T-helper 2 cell treated with Interferon-gamma antibody and Interleukin-4, amounts not matched to agents 100 ng/mL and 5 ng/mL, for 36 hours (primary cell): ENCODE measurements around the gene VAPB. TPM values are rescaled to one million over a fixed set of nuclear protein-coding genes. Genes with fewer than 3 reads are reported as not detected.

Source experiments
- intact Hi-C: fragments of 100-400 bp; cut with micrococcal nuclease; formaldehyde crosslinking; loops from one replicate; pipeline ENCODE4 v1.15.1; 2023
- total RNA-seq: library from RNA; stranded (reverse); gene quantifications from 2 replicates; pipeline ENCODE4 v1.2.3, GENCODE V29; 2022

VAPB gene
- total RNA-seq, 1 donor from 2014 or later = 29.0 TPM

GRCh38 chr20:58433759-58434158 is 44.7 kb downstream of the VAPB start:
- intact Hi-C loops = no loop called here

- intact Hi-C loops = no loop called here
These were observed 45.3 kb downstream of the VAPB start for GRCh38 chr20:58434326-58434725.

- intact Hi-C loops = no loop called here
These were observed 46.2 kb downstream of the VAPB start for GRCh38 chr20:58435237-58435636.

- intact Hi-C loops = no loop called here
These were observed 48.0 kb downstream of the VAPB start for GRCh38 chr20:58436868-58437645.

GRCh38 chr20:58438970-58439808 is 50.2 kb downstream of the VAPB start:
- intact Hi-C loops = no loop called here

- intact Hi-C loops = no loop called here
These were observed 51.2 kb downstream of the VAPB start for GRCh38 chr20:58440021-58440767.

GRCh38 chr20:58441723-58442122 is 52.7 kb downstream of the VAPB start:
- intact Hi-C loops = no loop called here

- intact Hi-C loops = no loop called here
These were observed 55.8 kb downstream of the VAPB start for GRCh38 chr20:58444746-58445255.

GRCh38 chr20:58446264-58446959 is 57.4 kb downstream of the VAPB start:
- intact Hi-C loops = no loop called here

- intact Hi-C loops = loop anchor here (1.0 kb wide), 1 partner anchor 210 kb away; no protein-coding TSS in a partner anchor
These were observed 57.9 kb downstream of the VAPB start for GRCh38 chr20:58446960-58447265.

- intact Hi-C loops = loop anchor here (1.0 kb wide), 1 partner anchor 210 kb away; no protein-coding TSS in a partner anchor
These were observed 58.7 kb downstream of the VAPB start for GRCh38 chr20:58447511-58448391.

- intact Hi-C loops = no loop called here
These were observed 59.9 kb downstream of the VAPB start for GRCh38 chr20:58448958-58449357.

GRCh38 chr20:58449681-58450221 is 60.7 kb downstream of the VAPB start:
- intact Hi-C loops = no loop called here

- intact Hi-C loops = no loop called here
These were observed 61.2 kb downstream of the VAPB start for GRCh38 chr20:58450254-58450653.

GRCh38 chr20:58452667-58453255 is 63.7 kb downstream of the VAPB start:
- intact Hi-C loops = no loop called here

- intact Hi-C loops = no loop called here
These were observed 64.4 kb downstream of the VAPB start for GRCh38 chr20:58453391-58453790.

- intact Hi-C loops = no loop called here
These were observed 65.4 kb downstream of the VAPB start for GRCh38 chr20:58454460-58454859.

GRCh38 chr20:58457083-58457695 is 68.2 kb downstream of the VAPB start:
- intact Hi-C loops = no loop called here
